Immature natural killer cell (primary cell): ENCODE measurements around the gene RNF166. TPM values are rescaled to one million over a fixed set of nuclear protein-coding genes. Genes with fewer than 3 reads are reported as not detected.
A peak's percentile ranks its signal among the peaks of the same experiment; 100 is the strongest.

ENCODE experiments used
- DNase-seq, 3 donors: peaks; one replicate each; pipeline ENCODE4 v3.0.0; 2022; ENCODE audit warnings: mixed read lengths in 1 of 3
- H3K27ac Mint-ChIP-seq, 6 donors: one replicate each; pipeline ENCODE4 v1.8.0; 2020; ENCODE audit warnings: mixed read lengths in 6 of 6, mild to moderate bottlenecking in 5 of 6, inconsistent platforms in 4 of 6, moderate library complexity in 3 of 6
- H3K27me3 Mint-ChIP-seq, 3 donors: one replicate each; pipeline ENCODE4 v1.8.0; 2020 to 2021; ENCODE audit warnings: low read depth in 3 of 3, mild to moderate bottlenecking in 3 of 3, mixed read lengths in 3 of 3, moderate library complexity in 3 of 3, inconsistent platforms in 1 of 3
- H3K36me3 Mint-ChIP-seq, 3 donors: one replicate each; pipeline ENCODE4 v1.8.0; 2020; ENCODE audit warnings: mixed read lengths in 3 of 3, inconsistent platforms in 2 of 3, mild to moderate bottlenecking in 2 of 3
- H3K4me1 Mint-ChIP-seq, 2 donors: one replicate each; pipeline ENCODE4 v1.8.0; 2020; ENCODE audit warnings: inconsistent platforms in 2 of 2, mild to moderate bottlenecking in 2 of 2, mixed read lengths in 2 of 2, moderate library complexity in 1 of 2
- H3K4me3 Mint-ChIP-seq, 5 donors: one replicate each; pipeline ENCODE4 v1.8.0; 2020; ENCODE audit warnings: mild to moderate bottlenecking in 5 of 5, mixed read lengths in 5 of 5, inconsistent platforms in 3 of 5, moderate library complexity in 3 of 5
- H3K9me3 Mint-ChIP-seq, 6 donors: one replicate each; pipeline ENCODE4 v1.8.0; 2020; ENCODE audit warnings: mild to moderate bottlenecking in 6 of 6, mixed read lengths in 6 of 6, inconsistent platforms in 4 of 6, moderate library complexity in 3 of 6
- polyA plus RNA-seq, 3 donors: library from polyadenylated mRNA; unstranded; fragments of 300-500 nt; fragmentation: Illumina TruSeq; gene quantifications; one replicate each; pipeline ENCODE4 v1.2.3, GENCODE V29; 2021

RNF166 gene
- polyA plus RNA-seq, 3 donors from 2014 or later = 129 to 157 (median 141) TPM

DNA sequence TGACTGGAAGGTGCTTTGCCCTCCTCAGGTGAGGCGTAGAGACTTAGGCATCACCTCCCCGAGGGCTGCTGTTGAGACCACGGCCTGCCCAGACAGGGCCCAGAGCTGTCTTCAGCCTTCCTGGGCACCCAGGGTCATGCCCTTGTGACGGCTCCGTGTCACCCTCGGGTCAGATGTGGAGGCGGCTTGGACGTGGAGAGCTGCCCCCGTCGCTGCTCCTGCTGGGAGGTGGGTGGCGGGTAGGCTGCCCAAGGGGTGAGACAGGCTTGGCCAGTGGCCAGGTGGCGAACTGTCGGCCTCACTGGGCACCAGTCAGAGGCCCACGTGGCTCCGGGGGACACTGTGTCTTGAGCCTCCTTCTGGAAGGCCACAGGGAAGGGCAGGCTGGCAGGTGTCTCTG, 11.0 kb downstream of the RNF166 start:
- H3K27me3 Mint-ChIP-seq = peaks cover 3 to 12% (median 3%) of the 10 kb centered on the region in 3 donors
- DNase-seq = no peak
- H3K36me3 Mint-ChIP-seq = no peaks in the 10 kb centered on the region
- peaks cover 0 to 2% (median 0%) of the 10 kb centered on the region in 6 donors for H3K9me3 Mint-ChIP-seq
- no peak overlapping the region for H3K4me3 Mint-ChIP-seq
- peak overlapping the region in 3 of 6 donors; percentile 17 to 65 (median 20) for H3K27ac Mint-ChIP-seq
- H3K4me1 Mint-ChIP-seq = peaks cover 40 to 46% of the 10 kb centered on the region in 2 donors

DNA sequence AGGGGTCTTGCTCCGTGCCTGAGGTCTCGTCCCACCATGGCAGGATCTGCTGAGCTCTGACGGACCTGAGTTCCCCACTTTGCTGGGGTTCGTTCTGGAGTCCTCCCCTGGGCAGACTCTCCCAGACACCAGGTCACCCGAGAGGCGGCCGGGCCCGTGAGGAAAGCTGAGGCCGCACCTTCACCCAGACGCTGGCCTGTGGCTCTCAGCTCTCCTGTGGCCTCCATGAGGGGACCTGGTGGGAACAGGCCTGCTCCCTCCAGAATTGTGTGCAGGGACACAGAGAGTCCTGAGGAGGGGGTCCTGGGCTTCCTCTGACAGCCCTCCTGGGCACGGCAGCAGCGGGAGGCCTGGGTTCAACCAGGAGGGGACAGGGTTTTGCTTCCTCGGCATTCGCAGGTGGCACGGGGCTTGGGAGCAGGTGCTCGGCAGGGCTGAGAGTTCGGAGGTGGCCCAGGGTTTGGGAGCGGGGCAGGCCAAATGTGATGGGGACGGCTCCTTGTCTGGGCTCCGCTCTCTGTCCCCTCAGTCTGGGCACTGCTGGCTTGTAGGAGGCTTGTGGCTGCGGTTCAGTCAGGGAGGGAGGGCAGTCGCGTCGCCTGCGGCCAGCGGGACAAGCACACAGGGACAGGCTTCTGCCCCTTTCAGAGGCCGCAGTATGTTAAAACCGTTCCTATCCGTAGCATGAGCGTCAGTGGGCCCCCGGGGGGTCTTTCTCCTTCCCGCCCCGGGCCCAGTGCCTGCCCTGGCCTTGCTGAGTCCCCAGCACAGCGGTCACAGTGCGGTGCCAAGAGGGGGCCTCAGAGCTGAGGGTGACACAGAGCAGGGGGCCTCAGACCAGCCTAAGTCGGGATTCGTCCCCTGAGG, 11.8 kb downstream of the RNF166 start:
- no peaks in the 10 kb centered on the region for H3K36me3 Mint-ChIP-seq
- H3K4me1 Mint-ChIP-seq = peaks cover 34 to 42% of the 10 kb centered on the region in 2 donors
- peaks cover 0 to 2% (median 0%) of the 10 kb centered on the region in 6 donors for H3K9me3 Mint-ChIP-seq
- H3K4me3 Mint-ChIP-seq = no peak overlapping the region
- H3K27me3 Mint-ChIP-seq = peaks cover 3 to 9% (median 3%) of the 10 kb centered on the region in 3 donors
- H3K27ac Mint-ChIP-seq = peak overlapping the region in 5 of 6 donors; percentile 36 to 72 (median 46)
- no peak for DNase-seq

- Mint-ChIP-seq H3K4me1 (peaks cover 34 to 43% of the 10 kb centered on the region in 2 donors), H3K4me3 (no peak overlapping the region), H3K27me3 (peaks cover 3 to 9% (median 3%) of the 10 kb centered on the region in 3 donors), H3K27ac (peak overlapping the region in 2 of 6 donors; percentile 45 to 46), H3K9me3 (peaks cover 0 to 2% (median 0%) of the 10 kb centered on the region in 6 donors), H3K36me3 (no peaks in the 10 kb centered on the region)
- DNase-seq = no peak
Measured at GRCh38 chr16:88693420-88694177, 12.6 kb downstream of the RNF166 start.

DNA sequence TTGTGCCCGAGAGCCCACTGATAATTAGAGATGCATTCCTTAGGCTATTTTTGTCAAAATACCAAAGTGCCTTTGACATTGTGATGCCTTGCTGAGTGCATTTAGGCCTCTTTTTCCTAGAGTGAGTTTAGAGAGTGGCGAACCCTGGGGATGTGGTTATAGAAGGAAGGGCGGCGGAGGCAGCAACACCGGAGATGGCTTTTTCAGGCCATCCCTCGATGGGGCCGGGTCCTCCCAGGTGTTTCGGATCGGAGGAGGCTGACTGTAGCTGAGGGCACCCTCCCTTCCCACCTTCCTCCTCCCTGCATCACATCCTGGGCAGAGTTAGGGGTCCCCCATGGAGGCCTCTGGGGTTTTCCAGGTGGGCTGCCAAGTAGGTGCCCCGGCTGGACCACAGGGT, 13.3 kb downstream of the RNF166 start:
- peaks cover 34 to 43% of the 10 kb centered on the region in 2 donors for H3K4me1 Mint-ChIP-seq
- no peaks in the 10 kb centered on the region for H3K36me3 Mint-ChIP-seq
- H3K4me3 Mint-ChIP-seq = peak overlapping the region in 2 of 5 donors; percentile 40 to 70
- DNase-seq = no peak
- H3K9me3 Mint-ChIP-seq = peaks cover 0 to 2% (median 0%) of the 10 kb centered on the region in 6 donors
- H3K27ac Mint-ChIP-seq = peak overlapping the region in 5 of 6 donors; percentile 13 to 81 (median 64)
- peaks cover 3 to 9% (median 3%) of the 10 kb centered on the region in 3 donors for H3K27me3 Mint-ChIP-seq

DNA sequence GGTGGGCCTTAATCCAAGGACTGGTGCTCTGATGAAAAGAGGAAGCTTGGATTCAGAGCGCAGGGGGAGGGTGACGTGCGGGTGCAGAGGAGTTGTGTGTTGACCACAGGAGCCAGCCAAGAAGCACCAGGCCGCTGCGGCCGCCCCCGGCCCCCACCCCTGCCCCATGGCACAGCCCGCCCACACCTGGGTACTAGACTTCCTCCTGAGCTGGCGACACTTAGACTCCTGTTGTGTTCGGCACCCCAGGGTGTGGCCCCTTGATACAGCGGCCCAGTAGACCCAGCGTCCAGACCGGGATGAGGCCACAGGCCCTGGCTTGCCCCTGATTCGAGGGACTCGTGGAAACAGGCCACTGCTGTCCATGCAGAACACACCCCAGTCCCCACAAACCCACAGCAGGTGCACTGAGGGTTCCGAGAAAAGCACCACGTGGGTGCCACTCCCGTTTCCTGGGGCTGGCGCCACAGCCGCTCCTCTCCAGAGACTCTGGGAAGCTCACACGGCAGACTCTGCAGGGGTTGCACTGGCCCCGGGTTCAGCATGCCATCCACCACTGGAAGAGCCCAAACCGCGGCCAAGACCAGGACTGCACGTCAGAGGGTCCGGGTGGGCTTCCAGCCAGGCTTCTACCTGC, 14.2 kb downstream of the RNF166 start:
- peaks cover 33 to 39% of the 10 kb centered on the region in 2 donors for H3K4me1 Mint-ChIP-seq
- peak; percentile 25 to 34 (median 26) for DNase-seq

GRCh38 chr16:88691129-88691813, 14.9 kb downstream of the RNF166 start:
- Mint-ChIP-seq H3K4me1 (peaks cover 28 to 41% of the 10 kb centered on the region in 2 donors), H3K4me3 (peak overlapping the region in 3 of 5 donors; percentile 28 to 70 (median 46)), H3K9me3 (peaks cover 0 to 2% (median 0%) of the 10 kb centered on the region in 6 donors), H3K27me3 (peaks cover 3 to 5% (median 3%) of the 10 kb centered on the region in 3 donors), H3K36me3 (no peaks in the 10 kb centered on the region), H3K27ac (peak overlapping the region in 4 of 6 donors; percentile 30 to 74 (median 63))
- DNase-seq = no peak

More for the DNA sequence above, 14.2 kb downstream of the RNF166 start:
- no peaks in the 10 kb centered on the region for H3K36me3 Mint-ChIP-seq
- peak overlapping the region in 5 of 6 donors; percentile 29 to 80 (median 59) for H3K27ac Mint-ChIP-seq
- peak overlapping the region; percentile 46 to 70 (median 48) for H3K4me3 Mint-ChIP-seq
- H3K27me3 Mint-ChIP-seq = peaks cover 3 to 5% (median 3%) of the 10 kb centered on the region in 3 donors
- peaks cover 0 to 2% (median 0%) of the 10 kb centered on the region in 6 donors for H3K9me3 Mint-ChIP-seq

DNA sequence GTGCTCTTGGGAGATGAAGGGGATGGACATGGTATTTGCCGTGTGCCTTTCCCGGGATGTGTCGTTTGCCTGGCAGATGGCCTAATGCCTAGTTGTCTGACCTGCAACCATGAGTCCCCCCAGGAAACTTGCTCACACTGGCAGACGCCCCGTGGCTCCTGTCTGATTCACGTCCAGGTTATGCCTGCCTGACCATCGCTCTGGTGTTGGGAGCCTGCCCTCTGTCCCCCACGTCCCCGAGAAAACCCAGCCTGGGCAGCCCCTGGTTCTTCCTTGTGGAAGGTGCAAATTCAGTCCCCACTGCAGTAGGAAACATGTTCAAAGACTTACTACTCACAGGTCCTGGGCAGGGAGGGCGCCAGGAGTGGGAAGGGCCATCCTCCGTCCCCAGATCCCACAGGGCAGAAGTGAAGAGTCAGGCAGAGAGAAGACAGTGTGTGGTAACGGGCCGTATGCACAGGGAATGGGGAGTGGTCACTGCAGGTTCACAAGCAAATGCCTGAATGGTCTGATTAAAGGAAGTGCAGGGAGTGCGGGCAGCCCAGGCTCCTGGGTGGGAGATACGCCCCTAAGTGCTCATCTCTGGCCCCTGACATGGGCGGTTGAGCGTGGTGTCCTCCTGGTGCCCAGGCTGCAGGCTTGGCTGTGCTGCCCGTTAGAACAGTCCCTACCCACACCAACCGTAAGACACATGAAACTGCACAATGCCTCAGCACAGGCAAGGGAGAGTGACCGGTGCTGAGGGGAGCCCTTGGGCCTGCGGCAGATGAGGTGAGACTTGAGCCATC, 15.7 kb downstream of the RNF166 start:
- Mint-ChIP-seq H3K4me3 (peak overlapping the region in 2 of 5 donors; percentile 28 to 33), H3K27ac (peak overlapping the region in 4 of 6 donors; percentile 12 to 74 (median 48)), H3K36me3 (no peaks in the 10 kb centered on the region), H3K9me3 (peaks cover 0 to 2% (median 0%) of the 10 kb centered on the region in 6 donors), H3K4me1 (peaks cover 30 to 41% of the 10 kb centered on the region in 2 donors), H3K27me3 (peaks cover 3 to 5% (median 3%) of the 10 kb centered on the region in 3 donors)
- no peak for DNase-seq

GRCh38 chr16:88688013-88688778, 18.0 kb downstream of the RNF166 start:
- H3K4me3 Mint-ChIP-seq = peak overlapping the region in 1 of 5 donors; percentile 30
- H3K27ac Mint-ChIP-seq = no peak overlapping the region
- H3K36me3 Mint-ChIP-seq = no peaks in the 10 kb centered on the region
- peaks cover 0 to 2% (median 0%) of the 10 kb centered on the region in 6 donors for H3K9me3 Mint-ChIP-seq
- H3K4me1 Mint-ChIP-seq = peaks cover 41 to 52% of the 10 kb centered on the region in 2 donors
- DNase-seq = no peak
- peaks cover 0 to 3% (median 1%) of the 10 kb centered on the region in 3 donors for H3K27me3 Mint-ChIP-seq

DNA sequence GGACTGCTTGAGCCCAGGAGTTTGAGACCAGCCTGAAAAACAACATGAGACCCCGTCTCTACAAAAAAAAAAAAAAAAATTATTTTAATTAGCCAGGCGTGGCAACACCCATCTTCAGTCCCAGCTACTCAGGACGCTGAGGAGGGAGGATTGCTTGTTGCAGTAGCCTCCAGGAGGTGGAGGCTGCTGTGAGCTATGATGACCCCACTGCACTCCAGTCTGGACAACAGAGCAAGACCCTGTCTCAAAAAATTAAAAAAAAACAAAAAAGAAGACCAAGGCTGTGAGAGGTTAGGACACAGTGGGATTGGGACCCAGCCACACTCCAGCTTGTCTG, 18.6 kb downstream of the RNF166 start:
- Mint-ChIP-seq H3K4me1 (peaks cover 38 to 49% of the 10 kb centered on the region in 2 donors), H3K27ac (no peak overlapping the region)

DNA sequence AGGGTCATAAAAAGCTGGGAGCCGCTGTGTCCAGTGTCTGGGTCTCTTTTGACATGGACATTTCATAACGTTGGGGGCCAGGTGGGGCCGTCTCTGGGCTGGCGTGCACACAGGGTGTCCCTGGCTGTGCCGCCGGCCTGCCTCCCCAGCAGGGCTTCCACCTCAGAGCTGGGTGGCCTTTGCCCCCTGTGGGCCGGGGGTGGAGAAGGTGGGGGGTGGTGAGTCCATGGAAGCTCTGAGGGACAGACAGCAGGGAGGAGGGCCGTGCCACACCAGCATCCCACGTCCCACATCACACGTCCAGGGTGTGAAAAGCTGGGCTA, 19.0 kb downstream of the RNF166 start:
- peaks cover 38 to 48% of the 10 kb centered on the region in 2 donors for H3K4me1 Mint-ChIP-seq
- no peak overlapping the region for H3K27ac Mint-ChIP-seq
- DNase-seq = no peak
- peaks cover 3 to 7% (median 3%) of the 10 kb centered on the region in 3 donors for H3K27me3 Mint-ChIP-seq
- peaks cover 0 to 2% (median 0%) of the 10 kb centered on the region in 6 donors for H3K9me3 Mint-ChIP-seq
- H3K36me3 Mint-ChIP-seq = no peaks in the 10 kb centered on the region
- peak overlapping the region in 4 of 5 donors; percentile 10 to 40 (median 22) for H3K4me3 Mint-ChIP-seq

More for the DNA sequence above, 18.6 kb downstream of the RNF166 start:
- H3K36me3 Mint-ChIP-seq = no peaks in the 10 kb centered on the region
- DNase-seq = no peak
- peak overlapping the region in 2 of 5 donors; percentile 10 to 27 for H3K4me3 Mint-ChIP-seq
- peaks cover 0 to 2% (median 0%) of the 10 kb centered on the region in 6 donors for H3K9me3 Mint-ChIP-seq
- H3K27me3 Mint-ChIP-seq = peaks cover 0 to 3% (median 1%) of the 10 kb centered on the region in 3 donors

DNA sequence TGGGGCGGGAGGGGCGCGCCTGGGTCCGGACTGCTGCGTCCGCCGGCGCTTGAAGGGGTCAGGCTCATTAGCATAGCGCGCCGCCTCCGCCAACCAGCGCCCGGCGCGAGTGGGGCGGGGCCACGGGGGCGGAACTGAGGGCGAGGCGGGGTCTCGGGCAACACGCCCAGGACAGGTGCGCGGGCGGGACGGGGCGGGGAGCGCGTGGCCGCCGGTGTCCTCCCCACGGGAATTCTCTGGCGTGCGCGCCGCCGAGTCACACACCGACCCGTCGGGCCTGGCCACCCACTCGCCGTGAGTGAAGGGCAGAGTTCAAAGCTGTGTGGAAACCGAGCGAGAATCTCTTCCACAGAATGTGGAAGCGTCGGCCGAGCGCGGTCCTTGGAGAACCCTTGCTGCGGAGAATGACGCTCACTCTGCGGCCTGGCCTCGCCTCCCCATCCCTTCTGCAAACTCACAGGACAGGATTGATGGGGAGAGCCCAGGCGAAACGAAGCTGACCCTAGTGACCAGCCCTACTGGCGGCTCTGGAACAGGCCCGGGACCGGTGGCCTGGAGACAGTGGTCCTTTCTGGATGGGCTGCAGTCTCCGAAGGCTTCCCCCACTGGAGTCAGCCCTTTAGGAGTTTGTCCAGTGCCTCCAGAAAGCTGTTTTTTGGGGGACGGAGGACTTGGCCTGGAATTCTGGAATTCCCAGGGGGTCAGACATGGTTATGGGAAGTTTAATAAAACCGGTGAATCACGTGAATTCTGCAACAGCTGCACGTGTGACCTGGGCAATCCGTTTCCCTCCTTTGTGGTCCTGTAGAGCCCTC, 19.6 kb downstream of the RNF166 start, which contains the start of gene SNAI3:
Gene SNAI3, minus strand, starts transcription at position 69 of the 815 bp plus-strand sequence. CDS start 101 bp downstream, outside the sequence.
- Mint-ChIP-seq H3K36me3 (no peaks in the 10 kb centered on the region), H3K4me1 (peaks cover 38 to 48% of the 10 kb centered on the region in 2 donors), H3K9me3 (peaks cover 0 to 2% (median 0%) of the 10 kb centered on the region in 6 donors), H3K4me3 (peak within 1 kb of the TSS; percentile 74 to 85 (median 78)), H3K27ac (peak within 1 kb of the TSS; percentile 46 to 77 (median 74)), H3K27me3 (peaks cover 3 to 7% (median 4%) of the 10 kb centered on the region in 3 donors)
- DNase-seq = peak; percentile 83 to 85 (median 85)
